Breast epithelium (tissue), 4 donors: ENCODE data around the gene GRHL3. TPM values are rescaled to one million over a fixed set of nuclear protein-coding genes. Genes with fewer than 3 reads are reported as not detected.

ENCODE experiments used
- DNase-seq, 2 donors: peaks; one replicate each; pipeline ENCODE4 v3.0.0-alpha.2; 2019; ENCODE audit warnings: low spot score in 2 of 2
- H3K27ac ChIP-seq, 2 donors: fragments of 200-600 bp; sonication (generic) in 1 of 2; one replicate each; pipeline ENCODE4 v1.5.1; 2016 to 2019; ENCODE audit warnings: mild to moderate bottlenecking in 1 of 2
- H3K27me3 ChIP-seq, 2 donors: fragments of 200-600 bp; sonication (generic) in 1 of 2; one replicate each; pipeline versions ENCODE4 v1.5.1 to v1.6.0; 2017 to 2019; ENCODE audit warnings: control low read depth in 1 of 2, mild to moderate bottlenecking in 1 of 2
- H3K36me3 ChIP-seq: fragments of 200-600 bp; one replicate; pipeline ENCODE4 v1.5.1; 2019
- H3K4me1 ChIP-seq, 2 donors: fragments of 200-600 bp; sonication (generic); one replicate each; pipeline ENCODE4 v1.5.1; 2016 to 2019; ENCODE audit warnings: control low read depth in 1 of 2
- H3K4me3 ChIP-seq, 3 donors: fragments of 200-600 bp; sonication (generic); 1 replicate in 2 of 3; 2 replicates in 1 of 3; pipeline ENCODE4 v1.5.1; 2016 to 2019; ENCODE audit warnings: mild to moderate bottlenecking in 3 of 3, moderate library complexity in 2 of 3
- H3K9me3 ChIP-seq, 2 donors: fragments of 200-600 bp; sonication (generic) in 1 of 2; one replicate each; pipeline ENCODE4 v1.5.1; 2016 to 2019; ENCODE audit warnings: control low read depth in 1 of 2
- CTCF ChIP-seq, 3 donors: fragments of 450-650 bp; IDR thresholded peaks; one replicate each; pipeline ENCODE4 v1.5.1; 2016 to 2017; ENCODE audit warnings: antibody characterized with exemption in 3 of 3, mild to moderate bottlenecking in 3 of 3, moderate library complexity in 3 of 3
- POLR2A ChIP-seq: fragments of 450-650 bp; IDR thresholded peaks from one replicate; pipeline ENCODE4 v1.6.1; 2016; ENCODE audit warnings: antibody characterized with exemption, mild to moderate bottlenecking, moderate library complexity
- POLR2AphosphoS5 ChIP-seq, 3 donors: sonication (generic); formaldehyde crosslinking; IDR thresholded peaks; one replicate each; pipeline ENCODE4 v1.6.1; 2017; ENCODE audit warnings: antibody characterized with exemption in 3 of 3
- intact Hi-C: fragments of 100-400 bp; cut with DNase I; formaldehyde crosslinking; loops from one replicate; pipeline ENCODE4 v1.15.1; 2023; ENCODE audit warnings: low total_unique reads
- total RNA-seq, 3 donors: library from RNA; depleted of rRNA; stranded (reverse); fragments of >200 nt; gene quantifications; one replicate each; pipeline ENCODE4 v1.1.0, GENCODE V29; 2016

The GRHL3 gene
- total RNA-seq, 3 donors from 2014 or later, result 0.98 to 4.0 TPM; not detected in 1

DNA sequence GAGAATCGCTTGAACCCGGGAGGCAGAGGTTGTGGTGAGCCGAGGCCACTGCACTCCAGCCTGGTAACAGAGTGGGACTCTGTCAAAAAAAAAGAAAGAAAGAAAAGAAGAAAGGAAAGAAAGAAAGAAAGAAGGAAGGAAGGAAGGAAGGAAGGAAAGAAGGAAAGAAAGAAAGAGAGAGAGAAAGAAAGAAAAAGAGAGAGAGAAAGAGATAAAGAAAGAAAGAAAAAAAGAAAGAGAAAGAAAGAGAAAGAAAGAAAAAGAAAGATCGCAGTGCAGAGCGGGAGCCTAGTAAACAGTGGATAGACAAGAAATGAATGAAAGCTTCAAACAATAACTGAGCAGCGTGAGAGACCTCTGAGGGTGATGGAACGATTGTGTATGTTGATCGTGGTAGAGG, 20.6 kb upstream of the GRHL3 start:
- no peak for DNase-seq
- H3K9me3 ChIP-seq, result no peaks in the 10 kb centered on the region
- H3K27me3 ChIP-seq, result no peaks in the 10 kb centered on the region
- H3K27ac ChIP-seq, result no peak overlapping the region
- no peaks in the 10 kb centered on the region for H3K36me3 ChIP-seq
- peaks cover 0 to 15% of the 10 kb centered on the region in 2 donors for H3K4me1 ChIP-seq
- no peak for TF ChIP-seq POLR2A
- no peak for TF ChIP-seq POLR2AphosphoS5 (IDR thresholded peaks at IDR 0.05)
- no peak for TF ChIP-seq CTCF (IDR thresholded peaks at IDR 0.05)
- intact Hi-C loops, result no loop called here
- no peak overlapping the region for H3K4me3 ChIP-seq

DNA sequence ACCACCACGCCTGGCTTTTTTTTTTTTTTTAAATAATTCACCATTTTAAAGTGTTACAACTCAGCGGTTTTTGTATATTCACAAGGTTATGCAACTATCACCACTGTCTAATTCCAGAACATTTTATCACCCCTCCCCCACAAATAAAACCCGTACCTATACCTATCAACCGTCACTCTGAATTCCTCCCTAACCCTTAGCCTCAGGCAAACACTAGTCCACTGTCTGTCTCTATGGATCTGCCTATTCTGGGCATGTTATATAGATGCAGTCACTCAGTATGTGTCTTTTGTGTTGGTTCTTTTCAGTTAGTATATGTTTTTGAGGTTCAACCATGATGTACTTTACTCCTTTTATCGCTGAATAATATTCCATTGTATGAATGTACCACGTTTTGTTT, 19.3 kb upstream of the GRHL3 start:
- Histone ChIP-seq H3K9me3 (no peaks in the 10 kb centered on the region), H3K4me3 (no peak overlapping the region), H3K27me3 (no peaks in the 10 kb centered on the region), H3K27ac (no peak overlapping the region), H3K4me1 (peaks cover 0 to 11% of the 10 kb centered on the region in 2 donors), H3K36me3 (no peaks in the 10 kb centered on the region)
- intact Hi-C loops, result no loop called here
- TF ChIP-seq CTCF (IDR thresholded peaks at IDR 0.05) (no peak), POLR2AphosphoS5 (IDR thresholded peaks at IDR 0.05) (no peak), POLR2A (no peak)
- no peak for DNase-seq

- no peak overlapping the region for H3K4me3 ChIP-seq
- peaks cover 0 to 11% of the 10 kb centered on the region in 2 donors for H3K4me1 ChIP-seq
- H3K27ac ChIP-seq, result peak overlapping the region; percentile 11 to 40
- no peaks in the 10 kb centered on the region for H3K9me3 ChIP-seq
- intact Hi-C loops, result no loop called here
- H3K27me3 ChIP-seq, result no peaks in the 10 kb centered on the region
- DNase-seq, result peak in 1 of 2 donors; percentile 49
- no peaks in the 10 kb centered on the region for H3K36me3 ChIP-seq
- TF ChIP-seq POLR2A (no peak), CTCF (IDR thresholded peaks at IDR 0.05) (no peak), POLR2AphosphoS5 (IDR thresholded peaks at IDR 0.05) (no peak)
These were observed 18.0 kb upstream of the GRHL3 start for GRCh38 chr1:24300971-24301784.

DNA sequence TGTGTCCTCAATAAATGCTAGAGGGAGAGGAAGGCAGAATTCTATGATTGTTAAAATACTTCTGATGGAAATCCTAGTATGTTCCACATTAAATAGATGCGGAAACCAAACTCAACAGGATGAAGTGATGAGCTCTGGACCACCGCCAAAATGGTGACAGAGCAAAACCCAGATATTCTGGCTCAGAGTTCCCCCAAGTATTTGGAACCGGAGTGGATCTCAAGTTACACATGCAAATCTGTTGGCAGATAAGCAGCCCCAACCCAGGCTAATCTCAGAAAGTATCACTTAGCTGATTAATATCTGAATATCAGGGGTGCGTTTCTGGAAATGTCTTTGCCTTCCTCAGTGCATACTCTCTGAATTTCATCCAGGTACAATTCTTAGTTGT, 17.4 kb upstream of the GRHL3 start:
- Histone ChIP-seq H3K27ac (peak overlapping the region; percentile 11 to 40), H3K9me3 (no peaks in the 10 kb centered on the region), H3K36me3 (no peaks in the 10 kb centered on the region), H3K4me3 (no peak overlapping the region), H3K4me1 (peaks cover 0 to 11% of the 10 kb centered on the region in 2 donors), H3K27me3 (no peaks in the 10 kb centered on the region)
- no peak for DNase-seq
- intact Hi-C loops, result no loop called here
- no peak for TF ChIP-seq CTCF (IDR thresholded peaks at IDR 0.05)
- TF ChIP-seq POLR2AphosphoS5 (IDR thresholded peaks at IDR 0.05), result no peak
- no peak for TF ChIP-seq POLR2A

GRCh38 chr1:24302209-24302611, 16.9 kb upstream of the GRHL3 start:
- intact Hi-C loops, result no loop called here
- no peak for TF ChIP-seq CTCF (IDR thresholded peaks at IDR 0.05)
- no peak for TF ChIP-seq POLR2AphosphoS5 (IDR thresholded peaks at IDR 0.05)
- no peak for TF ChIP-seq POLR2A
- no peaks in the 10 kb centered on the region for H3K36me3 ChIP-seq
- peak overlapping the region in 1 of 2 donors; percentile 40 for H3K27ac ChIP-seq
- H3K4me1 ChIP-seq, result peaks cover 0 to 11% of the 10 kb centered on the region in 2 donors
- no peaks in the 10 kb centered on the region for H3K9me3 ChIP-seq
- H3K4me3 ChIP-seq, result no peak overlapping the region
- no peak for DNase-seq
- H3K27me3 ChIP-seq, result no peaks in the 10 kb centered on the region
